Body of pancreas (tissue), 4 donors: ENCODE data around the gene MOCS1.

Experiments
- POLR2A ChIP-seq, 3 donors: fragments of 450-650 bp; IDR thresholded peaks; one replicate each; pipeline ENCODE4 v1.6.1; 2016; ENCODE audit warnings: antibody characterized with exemption in 3 of 3, mild to moderate bottlenecking in 2 of 3
- TF ChIP-seq, protein P1 (sequence below), 7 experiments: fragments of 450-650 bp in 4 of 7; fragments of 200-600 bp in 3 of 7; sonication (generic) in 3 of 7; IDR thresholded peaks; one replicate each; pipeline ENCODE4 v1.5.1; 2016 to 2019; ENCODE audit warnings: antibody characterized with exemption in 7 of 7

GRCh38 chr6:39965751-39966150, 31.5 kb upstream of the MOCS1 start:
- TF ChIP-seq, protein P1, sequence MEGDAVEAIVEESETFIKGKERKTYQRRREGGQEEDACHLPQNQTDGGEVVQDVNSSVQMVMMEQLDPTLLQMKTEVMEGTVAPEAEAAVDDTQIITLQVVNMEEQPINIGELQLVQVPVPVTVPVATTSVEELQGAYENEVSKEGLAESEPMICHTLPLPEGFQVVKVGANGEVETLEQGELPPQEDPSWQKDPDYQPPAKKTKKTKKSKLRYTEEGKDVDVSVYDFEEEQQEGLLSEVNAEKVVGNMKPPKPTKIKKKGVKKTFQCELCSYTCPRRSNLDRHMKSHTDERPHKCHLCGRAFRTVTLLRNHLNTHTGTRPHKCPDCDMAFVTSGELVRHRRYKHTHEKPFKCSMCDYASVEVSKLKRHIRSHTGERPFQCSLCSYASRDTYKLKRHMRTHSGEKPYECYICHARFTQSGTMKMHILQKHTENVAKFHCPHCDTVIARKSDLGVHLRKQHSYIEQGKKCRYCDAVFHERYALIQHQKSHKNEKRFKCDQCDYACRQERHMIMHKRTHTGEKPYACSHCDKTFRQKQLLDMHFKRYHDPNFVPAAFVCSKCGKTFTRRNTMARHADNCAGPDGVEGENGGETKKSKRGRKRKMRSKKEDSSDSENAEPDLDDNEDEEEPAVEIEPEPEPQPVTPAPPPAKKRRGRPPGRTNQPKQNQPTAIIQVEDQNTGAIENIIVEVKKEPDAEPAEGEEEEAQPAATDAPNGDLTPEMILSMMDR (IDR thresholded peaks at IDR 0.05), result no peak
- TF ChIP-seq POLR2A (IDR thresholded peaks at IDR 0.05), result no peak
